Endothelial cell of umbilical vein (primary cell): ENCODE data around the gene TSEN15. TPM values are rescaled to one million over a fixed set of nuclear protein-coding genes. Genes with fewer than 3 reads are reported as not detected.

Source experiments
- BruUV-seq: library from RNA; stranded (reverse); fragments of 400-500 nt; replicated peaks from 2 replicates; lab custom pipeline; 2021; lab: Mats Ljungman, UMichigan
- CTCF ChIA-PET: fragments of 300-600, 350-600 bp; sonication (Branson Sonifier 250); formaldehyde crosslinking; loops from one replicate; lab custom pipeline; 2021; ENCODE audit warnings: antibody characterized with exemption, inconsistent platforms; lab: Charles Lee
- POLR2A ChIA-PET: fragments of 300-600, 350-600 bp; sonication (Branson Sonifier 250); formaldehyde crosslinking; loops from one replicate; lab custom pipeline; 2021; ENCODE audit warnings: antibody characterized with exemption, inconsistent platforms; lab: Charles Lee
- DNase-seq: peaks from one replicate; pipeline ENCODE4 v3.0.0-alpha.2; 2011; ENCODE audit warnings: low read depth, low spot score
- FAIRE-seq: peaks from 2 replicates; lab custom pipeline; 2011; peaks lifted over from hg19 to GRCh38; lab: Jason Lieb, UNC
- H2AFZ ChIP-seq: 2 replicates; pipeline ENCODE4 v1.6.0; 2012; ENCODE audit warnings: low read depth, low read length, control low read depth, inconsistent platforms
- H3K27ac ChIP-seq: 2 replicates; pipeline ENCODE4 v1.5.1; 2011; ENCODE audit warnings: low read depth, mild to moderate bottlenecking, control low read depth, low read length, moderate library complexity; ENCODE audit not compliant: insufficient read depth
- H3K27me3 ChIP-seq, 2 experiments: 2 replicates each; pipeline versions ENCODE4 v1.6.0 to v1.6.1; 2011; ENCODE audit warnings: low read length in 2 of 2, mixed read lengths in 1 of 2; ENCODE audit not compliant: control insufficient read depth in 2 of 2, insufficient read depth in 2 of 2
- H3K36me3 ChIP-seq, 2 experiments: 2 replicates in 1 of 2; 3 replicates in 1 of 2; pipeline ENCODE4 v1.5.1; 2011; ENCODE audit warnings: low read length in 2 of 2, mild to moderate bottlenecking in 1 of 2, moderate library complexity in 1 of 2; ENCODE audit not compliant: control insufficient read depth in 2 of 2, insufficient read depth in 2 of 2; ENCODE audit errors: extremely low read depth in 1 of 2
- H3K4me1 ChIP-seq: 3 replicates; pipeline ENCODE4 v1.5.1; 2011; ENCODE audit warnings: mild to moderate bottlenecking, low read length; ENCODE audit not compliant: control insufficient read depth, insufficient read depth; ENCODE audit errors: extremely low read depth
- H3K4me2 ChIP-seq: 2 replicates; pipeline ENCODE4 v1.6.1; 2011; ENCODE audit warnings: low read length, control low read depth, mixed read lengths; ENCODE audit not compliant: insufficient read depth
- H3K4me3 ChIP-seq, 3 experiments: fragments of 200-600 bp in 1 of 3; sonication (generic), shearing (Covaris generic) in 1 of 3; replicated peaks in 1 of 3; 2 replicates each; pipeline ENCODE4 v1.5.1; 2011 to 2016; ENCODE audit warnings: control low read depth in 3 of 3, low read length in 3 of 3, mild to moderate bottlenecking in 2 of 3, inconsistent platforms in 1 of 3, low read depth in 1 of 3, moderate library complexity in 1 of 3; ENCODE audit not compliant: insufficient read depth in 1 of 3
- H3K79me2 ChIP-seq: 2 replicates; pipeline ENCODE4 v1.6.0; 2012; ENCODE audit warnings: low read length, inconsistent platforms; ENCODE audit not compliant: control insufficient read depth, insufficient read depth
- H3K9ac ChIP-seq: replicated peaks from 2 replicates; pipeline ENCODE3; 2011; ENCODE audit warnings: low read length, control low read depth; ENCODE audit not compliant: insufficient read depth; ENCODE audit errors: extremely low read depth
- H3K9me1 ChIP-seq: replicated peaks from 3 replicates; pipeline ENCODE4 v1.6.0; 2011; ENCODE audit warnings: mild to moderate bottlenecking, low read length; ENCODE audit not compliant: control insufficient read depth, insufficient read depth; ENCODE audit errors: extremely low read depth
- H3K9me3 ChIP-seq: replicated peaks from 2 replicates; pipeline ENCODE4 v1.5.1; 2012; ENCODE audit warnings: low read length, inconsistent platforms; ENCODE audit not compliant: control insufficient read depth, insufficient read depth
- H4K20me1 ChIP-seq: replicated peaks from 2 replicates; pipeline ENCODE3; 2011; ENCODE audit warnings: mild to moderate bottlenecking, low read length; ENCODE audit not compliant: control insufficient read depth, insufficient read depth; ENCODE audit errors: extremely low read depth
- EZH2 ChIP-seq: IDR thresholded peaks from 2 replicates; pipeline ENCODE4 v1.6.1; 2012; ENCODE audit warnings: borderline replicate concordance, low read depth, mild to moderate bottlenecking, moderate library complexity, low read length, inconsistent platforms; ENCODE audit not compliant: severe bottlenecking
- FOS ChIP-seq: IDR thresholded peaks from 2 replicates; pipeline ENCODE4 v1.6.1; 2011; ENCODE audit warnings: mild to moderate bottlenecking, low read length, moderate library complexity, borderline replicate concordance; ENCODE audit not compliant: insufficient read depth
- GATA2 ChIP-seq: IDR thresholded peaks from 2 replicates; pipeline ENCODE4 v1.7.0; 2011; ENCODE audit warnings: low read depth, mild to moderate bottlenecking, moderate library complexity, mixed read lengths, low read length; ENCODE audit not compliant: insufficient read length, insufficient read depth
- JUN ChIP-seq: IDR thresholded peaks from 2 replicates; pipeline ENCODE4 v1.6.1; 2011; ENCODE audit warnings: borderline replicate concordance, low read depth; ENCODE audit not compliant: insufficient read length, insufficient read depth
- MYC ChIP-seq: IDR thresholded peaks from one replicate; pipeline ENCODE4 v1.6.1; 2011; ENCODE audit warnings: mild to moderate bottlenecking, low read depth, low read length
- POLR2A ChIP-seq: IDR thresholded peaks from 2 replicates; pipeline ENCODE4 v1.6.1; 2012; ENCODE audit warnings: low read depth, mild to moderate bottlenecking, control low read depth, low read length
- POLR2AphosphoS5 ChIP-seq: IDR thresholded peaks from 2 replicates; pipeline ENCODE4 v1.6.1; 2012; ENCODE audit warnings: low read depth, mild to moderate bottlenecking, control low read depth, low read length, moderate library complexity; ENCODE audit not compliant: insufficient read depth
- dilution Hi-C: fragments of 300-500 bp; cut with MboI; formaldehyde crosslinking; loops from one replicate; pipeline ENCODE4 v1.15.0; 2019; ENCODE audit warnings: low sequenced_read_pairs; ENCODE audit not compliant: extremely low pct_ligation_motif_present
- intact Hi-C: fragments of 100-400 bp; cut with micrococcal nuclease; formaldehyde crosslinking; loops from one replicate; pipeline ENCODE4 v1.10.0; 2022
- polyA plus RNA-seq, 4 experiments: library from polyadenylated mRNA; depleted of rRNA in 3 of 4; stranded (reverse) in 3 of 4; unstranded in 1 of 4; fragments of >200 nt; gene quantifications; 2 replicates each; pipeline versions ENCODE4 v1.2.1 to v1.2.3, GENCODE V29; 2011 to 2012; ENCODE audit warnings: missing spikeins in 1 of 4
- total RNA-seq: library from RNA; stranded (reverse); gene quantifications from 2 replicates; pipeline ENCODE4 v1.2.3, GENCODE V29; 2021
- TF ChIP-seq, protein P1 (sequence below), 2 donors: IDR thresholded peaks; 1 replicate in 1 of 2; 2 replicates in 1 of 2; pipeline ENCODE4 v1.5.1; 2011; ENCODE audit warnings: low read length in 2 of 2, mild to moderate bottlenecking in 2 of 2, moderate library complexity in 2 of 2, control low read depth in 1 of 2, inconsistent platforms in 1 of 2, low read depth in 1 of 2; ENCODE audit not compliant: insufficient read depth in 1 of 2; ENCODE audit errors: extremely low read depth in 1 of 2
- TF ChIP-seq, protein P2 (sequence below): IDR thresholded peaks from 2 replicates; pipeline ENCODE4 v1.6.1; 2011; ENCODE audit not compliant: insufficient read depth, insufficient read length

TSEN15 gene
- total and polyA plus RNA-seq, 2 donors (not counting 3 experiments of a cell fraction or from before 2014, with no cell fraction given), result 20.6 to 25.8 TPM

DNA sequence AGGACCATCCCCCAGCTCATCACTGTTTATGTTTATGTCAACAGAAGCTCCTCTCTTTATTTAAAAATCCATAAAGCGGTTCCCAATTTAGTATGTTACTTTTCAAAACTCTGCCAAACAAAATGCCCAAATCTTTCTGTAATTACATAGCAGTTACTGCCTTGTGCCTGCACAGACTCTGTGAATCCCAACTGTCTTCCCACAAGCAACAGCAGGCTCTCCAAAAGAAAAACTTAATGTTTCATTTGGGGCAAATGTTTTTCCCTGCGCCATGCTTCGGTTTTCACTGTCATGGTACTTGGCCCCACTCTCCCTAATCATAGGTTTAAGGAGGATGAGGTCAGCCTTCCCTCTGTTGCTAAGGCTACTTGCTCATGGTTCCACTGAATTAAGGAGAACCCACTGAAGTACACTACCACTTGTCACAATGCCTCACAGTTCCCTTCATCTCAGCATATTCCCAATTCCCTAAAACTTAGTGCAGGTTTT lies 18.6 kb upstream of the TSEN15 start:
- dilution Hi-C loops (no loop called here), intact Hi-C loops (no loop called here)
- Histone ChIP-seq H3K79me2 (no peaks in the 10 kb centered on the region), H3K9me3 (no peaks in the 10 kb centered on the region), H3K9ac (no peak overlapping the region), H2AFZ (no peak overlapping the region), H3K36me3 (no peaks in the 10 kb centered on the region), H3K9me1 (no peaks in the 10 kb centered on the region), H3K4me2 (no peak overlapping the region), H4K20me1 (no peaks in the 10 kb centered on the region), H3K4me1 (peaks cover 7% of the 10 kb centered on the region), H3K27ac (no peak overlapping the region), H3K4me3 (no peak overlapping the region), H3K27me3 (peaks cover 40 to 73% of the 10 kb centered on the region in 2 experiments)
- BruUV-seq, result no TSS peak
- TF ChIP-seq, protein P1, sequence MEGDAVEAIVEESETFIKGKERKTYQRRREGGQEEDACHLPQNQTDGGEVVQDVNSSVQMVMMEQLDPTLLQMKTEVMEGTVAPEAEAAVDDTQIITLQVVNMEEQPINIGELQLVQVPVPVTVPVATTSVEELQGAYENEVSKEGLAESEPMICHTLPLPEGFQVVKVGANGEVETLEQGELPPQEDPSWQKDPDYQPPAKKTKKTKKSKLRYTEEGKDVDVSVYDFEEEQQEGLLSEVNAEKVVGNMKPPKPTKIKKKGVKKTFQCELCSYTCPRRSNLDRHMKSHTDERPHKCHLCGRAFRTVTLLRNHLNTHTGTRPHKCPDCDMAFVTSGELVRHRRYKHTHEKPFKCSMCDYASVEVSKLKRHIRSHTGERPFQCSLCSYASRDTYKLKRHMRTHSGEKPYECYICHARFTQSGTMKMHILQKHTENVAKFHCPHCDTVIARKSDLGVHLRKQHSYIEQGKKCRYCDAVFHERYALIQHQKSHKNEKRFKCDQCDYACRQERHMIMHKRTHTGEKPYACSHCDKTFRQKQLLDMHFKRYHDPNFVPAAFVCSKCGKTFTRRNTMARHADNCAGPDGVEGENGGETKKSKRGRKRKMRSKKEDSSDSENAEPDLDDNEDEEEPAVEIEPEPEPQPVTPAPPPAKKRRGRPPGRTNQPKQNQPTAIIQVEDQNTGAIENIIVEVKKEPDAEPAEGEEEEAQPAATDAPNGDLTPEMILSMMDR (IDR thresholded peaks at IDR 0.05; ENCODE audit: extremely low read depth in 1 of 2, insufficient read depth in 1 of 2, low read depth in 1 of 2, low read length in 2 of 2), result no peak
- TF ChIP-seq GATA2 (no peak), POLR2A (no peak), MYC (no peak), FOS (no peak), EZH2 (no peak), JUN (no peak), POLR2AphosphoS5 (no peak)
- TF ChIP-seq, protein P2, sequence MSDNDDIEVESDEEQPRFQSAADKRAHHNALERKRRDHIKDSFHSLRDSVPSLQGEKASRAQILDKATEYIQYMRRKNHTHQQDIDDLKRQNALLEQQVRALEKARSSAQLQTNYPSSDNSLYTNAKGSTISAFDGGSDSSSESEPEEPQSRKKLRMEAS, result no peak
- ChIA-PET CTCF (no interaction called here), POLR2A (no interaction called here)
- FAIRE-seq (no peak), DNase-seq (no peak)
